Glutamatergic neuron (in vitro differentiated cells): ENCODE results near the gene FAM156B. TPM values are rescaled to one million over a fixed set of nuclear protein-coding genes. Genes with fewer than 3 reads are reported as not detected.
"Not testable (repeated sequence)": the region's sequence is repeated elsewhere in the genome, so short reads cannot be mapped to it uniquely, and the experiment has no call there.

ENCODE experiments used
- DNase-seq: peaks from one replicate; pipeline ENCODE4 v3.0.0; 2022
- H3K27ac Mint-ChIP-seq: one replicate; pipeline ENCODE4 v1.8.0; 2020; ENCODE audit warnings: mild to moderate bottlenecking, mixed read lengths, inconsistent platforms; ENCODE audit not compliant: unreplicated experiment
- H3K27me3 Mint-ChIP-seq: one replicate; pipeline ENCODE4 v1.8.0; 2020; ENCODE audit warnings: mild to moderate bottlenecking, moderate library complexity, mixed read lengths, inconsistent platforms; ENCODE audit not compliant: unreplicated experiment
- H3K36me3 Mint-ChIP-seq: one replicate; pipeline ENCODE4 v1.8.0; 2020; ENCODE audit warnings: mild to moderate bottlenecking, mixed read lengths, inconsistent platforms; ENCODE audit not compliant: unreplicated experiment
- H3K4me1 Mint-ChIP-seq: one replicate; pipeline ENCODE4 v1.8.0; 2020; ENCODE audit warnings: mild to moderate bottlenecking, low read depth, mixed read lengths, inconsistent platforms; ENCODE audit not compliant: unreplicated experiment
- H3K4me3 Mint-ChIP-seq: one replicate; pipeline ENCODE4 v1.8.0; 2020; ENCODE audit warnings: mild to moderate bottlenecking, mixed read lengths, inconsistent platforms; ENCODE audit not compliant: unreplicated experiment
- H3K9me3 Mint-ChIP-seq: one replicate; pipeline ENCODE4 v1.8.0; 2020; ENCODE audit warnings: mild to moderate bottlenecking, moderate library complexity, mixed read lengths, inconsistent platforms; ENCODE audit not compliant: unreplicated experiment
- long read RNA-seq: library from polyadenylated mRNA; unstranded; transcript quantifications from one replicate; pipeline ENCODE4 v2.0.0, GENCODE V29; 2020; ENCODE audit not compliant: unreplicated experiment
- total RNA-seq: library from RNA; stranded (reverse); fragmentation: NEBNext Ultra II Directional; extraction: Animal tissue kit (Norgen Biotek cat#: 25700); gene quantifications from one replicate; pipeline ENCODE4 v1.2.1, GENCODE V29; 2021; ENCODE audit not compliant: unreplicated experiment
- TF ChIP-seq, protein P1 (sequence below): fragments of 200-600 bp; sonication (generic); IDR thresholded peaks from one replicate; pipeline ENCODE4 v1.5.0; 2021; ENCODE audit not compliant: partially characterized antibody, unreplicated experiment

FAM156B gene
- 11.8 TPM for total RNA-seq
- long read RNA-seq, partial matches to known transcripts = 0 of 6 reads
- long read RNA-seq, other reads (novel, unspliced or antisense) = 2 of 6 reads

DNA sequence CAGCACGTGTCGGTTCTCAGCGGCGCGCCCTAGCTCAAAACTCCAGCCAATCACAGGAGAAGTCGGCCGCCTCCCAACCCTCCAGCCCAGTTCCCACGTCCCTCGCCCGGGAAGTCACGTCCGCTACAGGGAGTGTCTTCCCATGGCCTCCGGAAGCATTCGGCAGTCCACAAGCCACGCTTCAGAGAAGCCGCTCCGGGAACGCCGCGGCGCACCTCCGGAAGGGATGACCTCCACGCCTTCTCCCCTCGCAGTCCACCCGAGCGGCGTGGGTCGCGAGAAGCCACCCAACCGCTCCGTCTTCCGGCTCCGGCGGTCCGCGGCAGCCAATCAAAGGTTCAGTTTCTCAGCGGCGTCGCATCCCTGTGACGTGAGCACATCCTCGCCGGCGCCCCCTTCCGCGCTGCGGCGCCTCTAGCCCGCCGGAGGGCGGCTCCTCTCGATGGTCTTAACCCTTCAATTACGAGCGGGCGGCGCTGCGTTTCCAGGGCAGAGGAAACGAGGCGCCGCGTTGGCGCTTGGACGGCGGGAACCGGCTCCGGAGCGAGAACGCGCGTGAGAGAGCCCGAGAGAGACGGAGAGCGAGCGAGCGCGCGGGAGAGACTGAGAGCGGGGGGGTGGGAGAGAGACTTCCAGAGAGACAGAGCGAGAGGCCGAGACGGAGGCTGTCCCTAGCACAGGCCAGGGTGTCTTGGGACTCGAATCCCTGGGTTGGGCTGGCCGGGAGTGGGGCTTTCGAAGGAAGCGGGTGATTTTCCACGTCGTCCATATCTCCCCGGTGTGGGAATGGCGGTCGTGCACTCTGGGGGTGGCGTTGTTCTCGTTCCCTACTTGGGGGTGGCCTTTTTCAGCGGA is at the start of gene FAM156B:
TSS of gene FAM156B (plus strand) at position 476 of the 855 bp plus-strand sequence. CDS start 9,896 bp downstream, outside the sequence.
- H3K9me3 Mint-ChIP-seq, H3K4me3 Mint-ChIP-seq, H3K27ac Mint-ChIP-seq, H3K36me3 Mint-ChIP-seq, H3K27me3 Mint-ChIP-seq, DNase-seq, H3K4me1 Mint-ChIP-seq: not testable (repeated sequence)

GRCh38 chrX:52852110-52852860 is 44.8 kb upstream of the FAM156B start:
- TF ChIP-seq, protein P1, sequence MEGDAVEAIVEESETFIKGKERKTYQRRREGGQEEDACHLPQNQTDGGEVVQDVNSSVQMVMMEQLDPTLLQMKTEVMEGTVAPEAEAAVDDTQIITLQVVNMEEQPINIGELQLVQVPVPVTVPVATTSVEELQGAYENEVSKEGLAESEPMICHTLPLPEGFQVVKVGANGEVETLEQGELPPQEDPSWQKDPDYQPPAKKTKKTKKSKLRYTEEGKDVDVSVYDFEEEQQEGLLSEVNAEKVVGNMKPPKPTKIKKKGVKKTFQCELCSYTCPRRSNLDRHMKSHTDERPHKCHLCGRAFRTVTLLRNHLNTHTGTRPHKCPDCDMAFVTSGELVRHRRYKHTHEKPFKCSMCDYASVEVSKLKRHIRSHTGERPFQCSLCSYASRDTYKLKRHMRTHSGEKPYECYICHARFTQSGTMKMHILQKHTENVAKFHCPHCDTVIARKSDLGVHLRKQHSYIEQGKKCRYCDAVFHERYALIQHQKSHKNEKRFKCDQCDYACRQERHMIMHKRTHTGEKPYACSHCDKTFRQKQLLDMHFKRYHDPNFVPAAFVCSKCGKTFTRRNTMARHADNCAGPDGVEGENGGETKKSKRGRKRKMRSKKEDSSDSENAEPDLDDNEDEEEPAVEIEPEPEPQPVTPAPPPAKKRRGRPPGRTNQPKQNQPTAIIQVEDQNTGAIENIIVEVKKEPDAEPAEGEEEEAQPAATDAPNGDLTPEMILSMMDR = no peak
- no peak for DNase-seq
- Mint-ChIP-seq H3K4me1 (no peaks in the 10 kb centered on the region), H3K36me3 (no peaks in the 10 kb centered on the region), H3K4me3 (no peak overlapping the region), H3K27me3 (no peaks in the 10 kb centered on the region), H3K27ac (no peak overlapping the region), H3K9me3 (peaks cover 1% of the 10 kb centered on the region)

GRCh38 chrX:52856991-52857525 is 40.1 kb upstream of the FAM156B start:
- H3K27me3 Mint-ChIP-seq, H3K36me3 Mint-ChIP-seq, H3K4me3 Mint-ChIP-seq, H3K4me1 Mint-ChIP-seq, H3K9me3 Mint-ChIP-seq, H3K27ac Mint-ChIP-seq, DNase-seq: not testable (repeated sequence)

GRCh38 chrX:52865343-52865998 is 31.7 kb upstream of the FAM156B start:
- Mint-ChIP-seq H3K4me3 (no peak overlapping the region), H3K36me3 (no peaks in the 10 kb centered on the region), H3K27ac (no peak overlapping the region), H3K9me3 (no peaks in the 10 kb centered on the region), H3K27me3 (peaks cover 5% of the 10 kb centered on the region), H3K4me1 (no peaks in the 10 kb centered on the region)
- no peak for DNase-seq
- TF ChIP-seq, protein P1 = no peak

GRCh38 chrX:52867610-52868348 is 29.4 kb upstream of the FAM156B start, which contains the start of gene XAGE3:
TSS of gene XAGE3 (minus strand) at chrX:52868083. CDS start at chrX:52867133, 950 bp downstream.
- Mint-ChIP-seq H3K27me3 (peaks cover 5% of the 10 kb centered on the region), H3K36me3 (no peaks in the 10 kb centered on the region), H3K9me3 (no peaks in the 10 kb centered on the region), H3K4me1 (no peaks in the 10 kb centered on the region), H3K4me3 (no peak within 1 kb of the TSS), H3K27ac (no peak within 1 kb of the TSS)
- DNase-seq = no peak
- TF ChIP-seq, protein P1 = no peak
